H9 (cell line): Measurements from ENCODE around the gene SIVA1. TPM values are rescaled to one million over a fixed set of nuclear protein-coding genes. Genes with fewer than 3 reads are reported as not detected.

ENCODE experiments used
- DNase-seq: peaks from one replicate; pipeline ENCODE4 v3.0.0-alpha.2; 2017
- H2AFZ ChIP-seq: one replicate; pipeline ENCODE4 v1.6.1; 2013; ENCODE audit warnings: mild to moderate bottlenecking, low read length, control low read depth, moderate library complexity
- H2AK5ac ChIP-seq: 2 replicates; pipeline ENCODE4 v1.6.1; 2013; ENCODE audit warnings: low read length, control low read depth, mixed read lengths; ENCODE audit not compliant: insufficient read length
- H2BK120ac ChIP-seq: one replicate; pipeline ENCODE4 v1.6.1; 2013; ENCODE audit warnings: low read depth, mild to moderate bottlenecking, low read length, control low read depth, inconsistent platforms; ENCODE audit not compliant: poor library complexity, severe bottlenecking
- H2BK12ac ChIP-seq: 2 replicates; pipeline ENCODE4 v1.6.1; 2013; ENCODE audit warnings: low read length, control low read depth, mixed read lengths, low read depth; ENCODE audit not compliant: insufficient read length
- H2BK15ac ChIP-seq: 2 replicates; pipeline ENCODE4 v1.6.1; 2013; ENCODE audit warnings: low read depth, low read length, control low read depth
- H2BK20ac ChIP-seq: one replicate; pipeline ENCODE4 v1.6.1; 2013; ENCODE audit warnings: low read depth, mild to moderate bottlenecking, low read length, control low read depth, inconsistent platforms; ENCODE audit not compliant: poor library complexity, severe bottlenecking
- H2BK5ac ChIP-seq: 2 replicates; pipeline ENCODE4 v1.6.1; 2013; ENCODE audit warnings: low read length, control low read depth, mixed read lengths; ENCODE audit not compliant: insufficient read length
- H3K14ac ChIP-seq: 2 replicates; pipeline ENCODE4 v1.6.1; 2013; ENCODE audit warnings: low read length, control low read depth; ENCODE audit not compliant: insufficient read depth
- H3K18ac ChIP-seq: 2 replicates; pipeline ENCODE4 v1.6.1; 2013; ENCODE audit warnings: low read depth, mild to moderate bottlenecking, mixed read lengths, low read length, control low read depth; ENCODE audit not compliant: insufficient read length
- H3K23ac ChIP-seq: 2 replicates; pipeline ENCODE4 v1.6.1; 2013; ENCODE audit warnings: low read length, control low read depth, mixed read lengths, low read depth; ENCODE audit not compliant: insufficient read length
- H3K23me2 ChIP-seq: 2 replicates; pipeline ENCODE4 v1.6.1; 2013; ENCODE audit warnings: low read depth, mild to moderate bottlenecking, mixed read lengths, low read length, control low read depth; ENCODE audit not compliant: insufficient read length, poor library complexity, severe bottlenecking
- H3K27ac ChIP-seq: 2 replicates; pipeline ENCODE4 v1.5.1; 2013; ENCODE audit warnings: low read length, control low read depth, mixed read lengths, low read depth; ENCODE audit not compliant: insufficient read length
- H3K27me3 ChIP-seq: 2 replicates; pipeline ENCODE4 v1.6.1; 2013; ENCODE audit warnings: low read length, control low read depth, inconsistent platforms; ENCODE audit not compliant: insufficient read depth
- H3K4ac ChIP-seq: 2 replicates; pipeline ENCODE4 v1.6.1; 2013; ENCODE audit warnings: low read depth, mild to moderate bottlenecking, control low read depth, inconsistent platforms, low read length, moderate library complexity
- H3K4me1 ChIP-seq: 2 replicates; pipeline ENCODE4 v1.6.1; 2013; ENCODE audit warnings: low read length, control low read depth, inconsistent platforms; ENCODE audit not compliant: insufficient read depth
- H3K4me2 ChIP-seq: 2 replicates; pipeline ENCODE4 v1.6.1; 2013; ENCODE audit warnings: low read length, control low read depth, mixed read lengths; ENCODE audit not compliant: insufficient read length, insufficient read depth
- H3K56ac ChIP-seq: 2 replicates; pipeline ENCODE4 v1.6.1; 2013; ENCODE audit warnings: low read depth, mild to moderate bottlenecking, mixed read lengths, low read length, control low read depth; ENCODE audit not compliant: insufficient read length
- H3K79me1 ChIP-seq: 2 replicates; pipeline ENCODE4 v1.6.1; 2013; ENCODE audit warnings: low read depth, mild to moderate bottlenecking, moderate library complexity, low read length, control low read depth, inconsistent platforms; ENCODE audit not compliant: insufficient read depth, poor library complexity, severe bottlenecking
- H3K79me2 ChIP-seq: 2 replicates; pipeline ENCODE4 v1.6.1; 2013; ENCODE audit warnings: low read length, control low read depth, inconsistent platforms; ENCODE audit not compliant: insufficient read depth
- H3K9ac ChIP-seq: 2 replicates; pipeline ENCODE4 v1.6.1; 2013; ENCODE audit warnings: low read length, control low read depth, mixed read lengths; ENCODE audit not compliant: insufficient read length; ENCODE audit errors: extremely low read depth
- H3K9me3 ChIP-seq: one replicate; pipeline ENCODE4 v1.6.1; 2013; ENCODE audit warnings: low read depth, low read length, inconsistent platforms; ENCODE audit not compliant: control insufficient read depth
- H3T11ph ChIP-seq: one replicate; pipeline ENCODE4 v1.6.1; 2013; ENCODE audit warnings: mild to moderate bottlenecking, low read length, control low read depth, inconsistent platforms
- H4K20me1 ChIP-seq: one replicate; pipeline ENCODE4 v1.6.1; 2013; ENCODE audit not compliant: control insufficient read depth, insufficient read length, insufficient read depth
- H4K5ac ChIP-seq: 2 replicates; pipeline ENCODE4 v1.6.1; 2013; ENCODE audit warnings: low read depth, mild to moderate bottlenecking, mixed read lengths, low read length, control low read depth; ENCODE audit not compliant: insufficient read length
- H4K8ac ChIP-seq: replicated peaks from 2 replicates; pipeline ENCODE4 v1.6.1; 2013; ENCODE audit warnings: low read length, control low read depth, mixed read lengths, low read depth; ENCODE audit not compliant: insufficient read length
- H4K91ac ChIP-seq: 2 replicates; pipeline ENCODE4 v1.6.1; 2013; ENCODE audit warnings: low read depth, mild to moderate bottlenecking, moderate library complexity, mixed read lengths, low read length, control low read depth; ENCODE audit not compliant: insufficient read length
- H3K27ac Mint-ChIP-seq, 3 experiments: 2 replicates in 2 of 3; 3 replicates in 1 of 3; pipeline ENCODE4 v1.8.0; 2020 to 2021; ENCODE audit warnings: mixed read lengths in 3 of 3, mild to moderate bottlenecking in 1 of 3, moderate library complexity in 1 of 3
- H3K27me3 Mint-ChIP-seq: 2 replicates; pipeline ENCODE4 v1.8.0; 2021; ENCODE audit warnings: low read depth, mild to moderate bottlenecking, moderate library complexity, mixed read lengths
- H3K36me3 Mint-ChIP-seq, 3 experiments: 2 replicates in 2 of 3; 3 replicates in 1 of 3; pipeline ENCODE4 v1.8.0; 2020 to 2021; ENCODE audit warnings: low read depth in 3 of 3, mixed read lengths in 3 of 3; ENCODE audit not compliant: insufficient read depth in 1 of 3
- H3K4me1 Mint-ChIP-seq, 2 experiments: 2 replicates each; pipeline ENCODE4 v1.8.0; 2020; ENCODE audit warnings: mixed read lengths in 2 of 2
- H3K4me3 Mint-ChIP-seq, 2 experiments: 2 replicates in 1 of 2; 3 replicates in 1 of 2; pipeline ENCODE4 v1.8.0; 2020 to 2021; ENCODE audit warnings: mild to moderate bottlenecking in 2 of 2, mixed read lengths in 2 of 2, moderate library complexity in 1 of 2
- H3K9me3 Mint-ChIP-seq, 2 experiments: 2 replicates in 1 of 2; 3 replicates in 1 of 2; pipeline ENCODE4 v1.8.0; 2020; ENCODE audit warnings: mild to moderate bottlenecking in 2 of 2, mixed read lengths in 2 of 2, moderate library complexity in 1 of 2
- CTCF ChIP-seq: fragments of 200-600 bp; sonication (generic); conservative IDR thresholded peaks from 3 replicates; pipeline ENCODE4 v1.8.0; 2021; ENCODE audit warnings: antibody characterized with exemption, mild to moderate bottlenecking
- WGBS: extraction: QIAGEN DNeasy Blood & Tissue Kit; methylation state at CpG from one replicate; pipeline ENCODE4 v1.1.7; 2013; ENCODE audit warnings: missing lambda C conversion rate, low lambda C conversion rate, mixed read lengths; ENCODE audit not compliant: insufficient read length; ENCODE audit errors: extremely low coverage; 5-methylcytosine and 5-hydroxymethylcytosine counted together
- total RNA-seq: library from RNA; stranded (reverse); gene quantifications from 2 replicates; pipeline ENCODE4 v1.2.1, GENCODE V29; 2021

The SIVA1 gene
- total RNA-seq, 1 experiment from 2014 or later: 125 TPM

- Histone ChIP-seq H3T11ph (no peak overlapping the region), H2AFZ (no peak overlapping the region), H3K4me1 (no peaks in the 10 kb centered on the region), H3K56ac (no peak overlapping the region), H3K4ac (no peak overlapping the region), H4K5ac (no peak overlapping the region), H2BK20ac (no peak overlapping the region), H3K79me2 (no peaks in the 10 kb centered on the region), H3K14ac (no peak overlapping the region), H2BK12ac (no peak overlapping the region), H2BK5ac (no peak overlapping the region), H3K4me2 (no peak overlapping the region), H2BK120ac (no peak overlapping the region), H4K8ac (no peak overlapping the region), H4K91ac (no peak overlapping the region), H3K27ac (no peak overlapping the region), H3K23ac (no peak overlapping the region), H3K18ac (no peak overlapping the region), H3K9me3 (no peaks in the 10 kb centered on the region), H3K79me1 (no peaks in the 10 kb centered on the region), H3K27me3 (no peaks in the 10 kb centered on the region), H4K20me1 (no peaks in the 10 kb centered on the region), H3K23me2 (no peaks in the 10 kb centered on the region), H3K9ac (no peak overlapping the region), H2BK15ac (no peak overlapping the region), H2AK5ac (no peak overlapping the region)
- Mint-ChIP-seq H3K27ac (no peak overlapping the region), H3K27me3 (no peaks in the 10 kb centered on the region), H3K9me3 (no peaks in the 10 kb centered on the region), H3K36me3 (peaks cover 5 to 34% (median 28%) of the 10 kb centered on the region in 3 experiments; a peak in 6 of 7 replicates), H3K4me3 (no peak overlapping the region), H3K4me1 (peaks cover 0 to 6% of the 10 kb centered on the region in 2 experiments; a peak in 1 of 4 replicates)
- WGBS: no CpG with 5 or more reads among the region's 40 CpGs
- TF ChIP-seq CTCF: no peak
- DNase-seq: no peak
These were observed 39.8 kb upstream of the SIVA1 start for GRCh38 chr14:104712881-104713734.
